ENCODE results near the gene CXCL11. TPM values are rescaled to one million over a fixed set of nuclear protein-coding genes. Genes with fewer than 3 reads are reported as not detected.

Gene CXCL11
- total and polyA plus RNA-seq, 2 donors (not counting 1 experiment from before 2014, with no cell fraction given): not detected

GRCh38 chr4:76024065-76024464 is 11.8 kb downstream of the CXCL11 start:
- Mint-ChIP-seq H3K27me3 (no peaks in the 10 kb centered on the region), H3K4me3 (peak overlapping the region; percentile 52), H3K27ac (no peak overlapping the region), H3K9me3 (ENCODE audit: insufficient read depth) (peaks cover 2% of the 10 kb centered on the region), H3K4me1 (peaks cover 37% of the 10 kb centered on the region)
- Histone ChIP-seq H3K27me3 (replicated peaks in 1 of 4; ENCODE audit: control extremely low read depth in 1 of 4, control insufficient read depth in 3 of 4, insufficient read depth in 4 of 4, low read length in 3 of 4) (no peaks in the 10 kb centered on the region), H3K9me3 (ENCODE audit: control extremely low read depth in 1 of 3, control insufficient read depth in 2 of 3, insufficient read depth in 1 of 3, low read length in 2 of 3) (no peaks in the 10 kb centered on the region), H3K36me3 (replicated peaks in 1 of 2; ENCODE audit: control extremely low read depth in 1 of 2, control insufficient read depth in 1 of 2, extremely low read depth in 1 of 2, insufficient read depth in 2 of 2, low read length in 1 of 2) (no peaks in the 10 kb centered on the region), H3K9ac (ENCODE audit: low read length) (peak overlapping the region; percentile 10), H3K27ac (ENCODE audit: low read length in 2 of 2) (no peak overlapping the region), H3K4me1 (ENCODE audit: control insufficient read depth in 2 of 2, insufficient read depth in 2 of 2, low read length in 2 of 2) (peaks cover 19 to 28% of the 10 kb centered on the region in 2 donors), H3K4me2 (replicated peaks; ENCODE audit: low read depth, low read length, poor library complexity, severe bottlenecking) (peak overlapping the region; percentile 54), H2AFZ (ENCODE audit: insufficient read depth, low read depth, low read length, poor library complexity, severe bottlenecking) (peak overlapping the region; percentile 13), H4K20me1 (ENCODE audit: control insufficient read depth, insufficient read depth, low read length, poor library complexity, severe bottlenecking) (no peaks in the 10 kb centered on the region), H3K79me2 (ENCODE audit: control insufficient read depth, insufficient read depth, low read length) (no peaks in the 10 kb centered on the region), H3K4me3 (ENCODE audit: control extremely low read depth in 1 of 5, extremely low read depth in 1 of 5, insufficient read depth in 1 of 5, low read depth in 2 of 5, low read length in 4 of 5) (no peak overlapping the region)
- DNase-seq (no peak), ATAC-seq (ENCODE audit: low read depth) (no peak)
- TF ChIP-seq CTCF (IDR thresholded peaks at IDR 0.05) (no peak), EZH2 (IDR thresholded peaks at IDR 0.05; ENCODE audit: borderline replicate concordance, insufficient read depth, low read depth, low read length, poor library complexity, severe bottlenecking) (no peak)
- intact Hi-C loops (cut with micrococcal nuclease): loop anchor here (5.0 kb wide), 1 partner anchor 33 kb away; no protein-coding TSS in a partner anchor
- 24% methylated on average over 4 of the region's 4 CpGs for WGBS (ENCODE audit: insufficient coverage)
- POLR2A ChIA-PET: no interaction called here
- CTCF ChIA-PET: interaction anchor here (1.0 to 1.3 kb wide), 2 partner anchors 27 to 66 kb away, joined by 3 to 4 read pairs; no protein-coding TSS in a partner anchor

GRCh38 chr4:76023389-76023788 is 12.5 kb downstream of the CXCL11 start, which contains the start of gene CXCL10:
Gene CXCL10, minus strand, starts transcription at chr4:76023497. Its CDS starts 66 bp downstream, at chr4:76023431.
- Histone ChIP-seq H3K36me3 (replicated peaks in 1 of 2; ENCODE audit: control extremely low read depth in 1 of 2, control insufficient read depth in 1 of 2, extremely low read depth in 1 of 2, insufficient read depth in 2 of 2, low read length in 1 of 2) (no peaks in the 10 kb centered on the region), H2AFZ (ENCODE audit: insufficient read depth, low read depth, low read length, poor library complexity, severe bottlenecking) (peak within 1 kb of the TSS; percentile 13), H3K79me2 (ENCODE audit: control insufficient read depth, insufficient read depth, low read length) (no peaks in the 10 kb centered on the region), H3K4me1 (ENCODE audit: control insufficient read depth in 2 of 2, insufficient read depth in 2 of 2, low read length in 2 of 2) (peaks cover 14 to 24% of the 10 kb centered on the region in 2 donors), H4K20me1 (ENCODE audit: control insufficient read depth, insufficient read depth, low read length, poor library complexity, severe bottlenecking) (no peaks in the 10 kb centered on the region), H3K4me2 (replicated peaks; ENCODE audit: low read depth, low read length, poor library complexity, severe bottlenecking) (peak within 1 kb of the TSS; percentile 54), H3K27ac (ENCODE audit: low read length in 2 of 2) (no peak within 1 kb of the TSS), H3K27me3 (replicated peaks in 1 of 4; ENCODE audit: control extremely low read depth in 1 of 4, control insufficient read depth in 3 of 4, insufficient read depth in 4 of 4, low read length in 3 of 4) (no peaks in the 10 kb centered on the region), H3K4me3 (ENCODE audit: control extremely low read depth in 1 of 5, extremely low read depth in 1 of 5, insufficient read depth in 1 of 5, low read depth in 2 of 5, low read length in 4 of 5) (no peak within 1 kb of the TSS), H3K9me3 (ENCODE audit: control extremely low read depth in 1 of 3, control insufficient read depth in 2 of 3, insufficient read depth in 1 of 3, low read length in 2 of 3) (no peaks in the 10 kb centered on the region), H3K9ac (ENCODE audit: low read length) (peak within 1 kb of the TSS; percentile 10)
- Mint-ChIP-seq H3K9me3 (ENCODE audit: insufficient read depth) (peaks cover 2% of the 10 kb centered on the region), H3K27ac (no peak within 1 kb of the TSS), H3K4me3 (peak within 1 kb of the TSS; percentile 52), H3K27me3 (no peaks in the 10 kb centered on the region), H3K4me1 (peaks cover 33% of the 10 kb centered on the region)
- CTCF ChIA-PET: interaction anchor here (0.6 kb wide), 1 partner anchor 149 kb away, joined by 3 read pairs; no protein-coding TSS in a partner anchor
- no CpG with 5 or more reads among the region's 3 CpGs for WGBS (ENCODE audit: insufficient coverage)
- TF ChIP-seq CTCF (IDR thresholded peaks at IDR 0.05) (no peak), EZH2 (IDR thresholded peaks at IDR 0.05; ENCODE audit: borderline replicate concordance, insufficient read depth, low read depth, low read length, poor library complexity, severe bottlenecking) (no peak)
- ATAC-seq (ENCODE audit: low read depth): peak; percentile 36
- DNase-seq: peak; percentile 55
- intact Hi-C loops (cut with micrococcal nuclease): loop anchor here (5.0 kb wide), 1 partner anchor 34 kb away; no protein-coding TSS in a partner anchor
- POLR2A ChIA-PET: no interaction called here

Data from B cell (primary cell).